CD14-positive monocyte (primary cell): Measurements from ENCODE around the gene PELI1. TPM values are rescaled to one million over a fixed set of nuclear protein-coding genes. Genes with fewer than 3 reads are reported as not detected.

Experiments used
- DNase-seq, 3 donors: peaks; one replicate each; pipeline ENCODE4 v3.0.0-alpha.2; 2011 to 2022
- H2AFZ ChIP-seq: 2 replicates; pipeline ENCODE4 v1.6.0; 2012; ENCODE audit warnings: mild to moderate bottlenecking, low read depth, low read length, inconsistent platforms; ENCODE audit not compliant: insufficient read depth, poor library complexity, severe bottlenecking
- H3K27ac ChIP-seq, 2 donors: 1 replicate in 1 of 2; 2 replicates in 1 of 2; pipeline ENCODE4 v1.5.1; 2012 to 2013; ENCODE audit warnings: low read length in 2 of 2, control low read depth in 1 of 2, inconsistent platforms in 1 of 2, low read depth in 1 of 2, mild to moderate bottlenecking in 1 of 2
- H3K27me3 ChIP-seq, 2 donors: one replicate each; pipeline versions ENCODE4 v1.6.0 to v1.6.1; 2011 to 2013; ENCODE audit warnings: low read length in 2 of 2; ENCODE audit not compliant: control insufficient read depth in 2 of 2, insufficient read depth in 2 of 2
- H3K36me3 ChIP-seq, 2 donors: replicated peaks in 1 of 2; 1 replicate in 1 of 2; 2 replicates in 1 of 2; pipeline versions ENCODE4 v1.5.1 to v1.6.1; 2012 to 2013; ENCODE audit warnings: low read length in 2 of 2, control low read depth in 1 of 2, inconsistent platforms in 1 of 2, mild to moderate bottlenecking in 1 of 2; ENCODE audit not compliant: insufficient read depth in 2 of 2, control insufficient read depth in 1 of 2
- H3K4me1 ChIP-seq, 2 donors: 1 replicate in 1 of 2; 2 replicates in 1 of 2; pipeline versions ENCODE4 v1.5.1 to v1.6.1; 2012 to 2013; ENCODE audit warnings: low read length in 2 of 2, control low read depth in 1 of 2, inconsistent platforms in 1 of 2, mild to moderate bottlenecking in 1 of 2, moderate library complexity in 1 of 2; ENCODE audit not compliant: insufficient read depth in 2 of 2, control insufficient read depth in 1 of 2
- H3K4me2 ChIP-seq: replicated peaks from 2 replicates; pipeline ENCODE3; 2012; ENCODE audit warnings: low read length, moderate library complexity, mild to moderate bottlenecking; ENCODE audit not compliant: poor library complexity, severe bottlenecking; ENCODE audit errors: extremely low read depth
- H3K4me3 ChIP-seq, 3 experiments: fragments of 200-600 bp in 1 of 3; sonication (generic) in 1 of 3; replicated peaks in 1 of 3; 1 replicate in 2 of 3; 2 replicates in 1 of 3; pipeline ENCODE4 v1.5.1; 2011 to 2013; ENCODE audit warnings: low read length in 3 of 3, mild to moderate bottlenecking in 3 of 3, control low read depth in 2 of 3, low read depth in 2 of 3, inconsistent platforms in 1 of 3, moderate library complexity in 1 of 3
- H3K79me2 ChIP-seq: 2 replicates; pipeline ENCODE4 v1.6.0; 2012; ENCODE audit warnings: mild to moderate bottlenecking, control low read depth, inconsistent platforms, low read length, moderate library complexity; ENCODE audit not compliant: insufficient read depth
- H3K9ac ChIP-seq: 2 replicates; pipeline ENCODE4 v1.6.0; 2017; ENCODE audit warnings: low read length, mild to moderate bottlenecking; ENCODE audit not compliant: insufficient read depth, poor library complexity, severe bottlenecking
- H3K9me3 ChIP-seq, 2 donors: replicated peaks in 1 of 2; 1 replicate in 1 of 2; 2 replicates in 1 of 2; pipeline versions ENCODE4 v1.5.1 to v1.6.1; 2012 to 2013; ENCODE audit warnings: low read length in 2 of 2, control low read depth in 1 of 2; ENCODE audit not compliant: control insufficient read depth in 1 of 2, insufficient read depth in 1 of 2
- H4K20me1 ChIP-seq: 2 replicates; pipeline ENCODE4 v1.6.0; 2012; ENCODE audit warnings: mild to moderate bottlenecking, low read length, control low read depth, moderate library complexity; ENCODE audit not compliant: insufficient read depth
- H3K27ac Mint-ChIP-seq, 7 donors: one replicate each; pipeline ENCODE4 v1.8.0; 2020; ENCODE audit warnings: mild to moderate bottlenecking in 7 of 7, mixed read lengths in 7 of 7, moderate library complexity in 6 of 7, inconsistent platforms in 2 of 7
- H3K27me3 Mint-ChIP-seq, 3 donors: one replicate each; pipeline ENCODE4 v1.8.0; 2021 to 2022; ENCODE audit warnings: low read depth in 3 of 3, mild to moderate bottlenecking in 3 of 3, mixed read lengths in 3 of 3, moderate library complexity in 3 of 3, inconsistent platforms in 1 of 3
- H3K36me3 Mint-ChIP-seq, 2 donors: one replicate each; pipeline ENCODE4 v1.8.0; 2020; ENCODE audit warnings: mixed read lengths in 2 of 2, inconsistent platforms in 1 of 2, mild to moderate bottlenecking in 1 of 2
- H3K4me1 Mint-ChIP-seq: one replicate; pipeline ENCODE4 v1.8.0; 2020; ENCODE audit warnings: mild to moderate bottlenecking, mixed read lengths
- H3K4me3 Mint-ChIP-seq, 2 donors: one replicate each; pipeline ENCODE4 v1.8.0; 2020; ENCODE audit warnings: mild to moderate bottlenecking in 2 of 2, mixed read lengths in 2 of 2, moderate library complexity in 1 of 2
- H3K9me3 Mint-ChIP-seq, 7 donors: one replicate each; pipeline ENCODE4 v1.8.0; 2020 to 2022; ENCODE audit warnings: mixed read lengths in 7 of 7, mild to moderate bottlenecking in 6 of 7, moderate library complexity in 6 of 7, inconsistent platforms in 2 of 7
- WGBS: methylation state at CpG from one replicate; pipeline ENCODE4 v1.1.5; 2013; ENCODE audit warnings: missing lambda C conversion rate; ENCODE audit not compliant: insufficient coverage; 5-methylcytosine and 5-hydroxymethylcytosine counted together
- intact Hi-C, 2 donors: fragments of 100-400 bp; cut with micrococcal nuclease; formaldehyde crosslinking; loops; one replicate each; pipeline versions ENCODE4 v1.15.0 to v1.15.1; 2023
- polyA plus RNA-seq, 3 donors: library from polyadenylated mRNA; depleted of rRNA in 1 of 3; unstranded in 2 of 3; stranded (reverse) in 1 of 3; fragments of 300-500 nt in 2 of 3; fragments of >200 nt in 1 of 3; fragmentation: Illumina TruSeq in 2 of 3; gene quantifications; 1 replicate in 2 of 3; 2 replicates in 1 of 3; pipeline ENCODE4 v1.2.3, GENCODE V29; 2012 to 2021
- TF ChIP-seq, protein P1 (sequence below): fragments of 200-600 bp; IDR thresholded peaks from one replicate; pipeline ENCODE4 v1.8.0; 2022; ENCODE audit warnings: antibody characterized with exemption, mild to moderate bottlenecking

Gene PELI1
- polyA plus RNA-seq, 3 donors = 44.7 to 106 (median 53.6) TPM

DNA sequence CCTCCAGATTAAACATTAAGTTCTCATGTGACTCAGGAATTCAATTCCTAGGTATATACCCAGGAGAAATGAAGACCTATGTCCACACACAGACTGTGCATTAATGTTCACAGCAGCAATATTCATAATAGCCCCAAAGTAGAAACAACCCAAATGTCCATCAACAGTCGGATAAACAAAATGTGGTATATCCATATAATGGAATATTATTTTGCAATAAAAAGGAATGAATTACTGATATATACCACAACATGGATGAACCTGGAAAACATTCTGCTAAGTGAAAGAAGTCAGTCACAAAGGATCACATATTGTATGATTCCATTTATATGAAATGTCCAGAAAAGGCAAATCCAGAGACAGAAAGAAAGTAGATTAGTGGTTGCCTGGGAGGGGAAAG, 20.5 kb downstream of the PELI1 start:
- Mint-ChIP-seq H3K9me3 (no peaks in the 10 kb centered on the region), H3K27ac (peak overlapping the region in 1 of 7 donors; percentile 17), H3K4me3 (no peak overlapping the region), H3K4me1 (peaks cover 20% of the 10 kb centered on the region), H3K36me3 (peaks cover 21 to 53% of the 10 kb centered on the region in 2 donors), H3K27me3 (peaks cover 0 to 2% (median 0%) of the 10 kb centered on the region in 3 donors)
- H4K20me1 ChIP-seq = peaks cover 100% of the 10 kb centered on the region
- H3K4me3 ChIP-seq = no peak overlapping the region
- H3K9ac ChIP-seq = no peak overlapping the region
- no peak for DNase-seq
- no peak overlapping the region for H3K4me2 ChIP-seq
- intact Hi-C loops = no loop called here
- WGBS = no CpG with 5 or more reads among the region's 1 CpG
- no peak overlapping the region for H3K27ac ChIP-seq
- peaks cover 4 to 14% of the 10 kb centered on the region in 2 donors for H3K36me3 ChIP-seq
- no peaks in the 10 kb centered on the region for H3K4me1 ChIP-seq
- no peaks in the 10 kb centered on the region for H3K9me3 ChIP-seq
- H2AFZ ChIP-seq = no peak overlapping the region
- TF ChIP-seq, protein P1, sequence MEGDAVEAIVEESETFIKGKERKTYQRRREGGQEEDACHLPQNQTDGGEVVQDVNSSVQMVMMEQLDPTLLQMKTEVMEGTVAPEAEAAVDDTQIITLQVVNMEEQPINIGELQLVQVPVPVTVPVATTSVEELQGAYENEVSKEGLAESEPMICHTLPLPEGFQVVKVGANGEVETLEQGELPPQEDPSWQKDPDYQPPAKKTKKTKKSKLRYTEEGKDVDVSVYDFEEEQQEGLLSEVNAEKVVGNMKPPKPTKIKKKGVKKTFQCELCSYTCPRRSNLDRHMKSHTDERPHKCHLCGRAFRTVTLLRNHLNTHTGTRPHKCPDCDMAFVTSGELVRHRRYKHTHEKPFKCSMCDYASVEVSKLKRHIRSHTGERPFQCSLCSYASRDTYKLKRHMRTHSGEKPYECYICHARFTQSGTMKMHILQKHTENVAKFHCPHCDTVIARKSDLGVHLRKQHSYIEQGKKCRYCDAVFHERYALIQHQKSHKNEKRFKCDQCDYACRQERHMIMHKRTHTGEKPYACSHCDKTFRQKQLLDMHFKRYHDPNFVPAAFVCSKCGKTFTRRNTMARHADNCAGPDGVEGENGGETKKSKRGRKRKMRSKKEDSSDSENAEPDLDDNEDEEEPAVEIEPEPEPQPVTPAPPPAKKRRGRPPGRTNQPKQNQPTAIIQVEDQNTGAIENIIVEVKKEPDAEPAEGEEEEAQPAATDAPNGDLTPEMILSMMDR = no peak
- H3K27me3 ChIP-seq = no peaks in the 10 kb centered on the region
- H3K79me2 ChIP-seq = peaks cover 97% of the 10 kb centered on the region

- H3K27ac Mint-ChIP-seq = peak overlapping the region in 1 of 7 donors; percentile 43
- peaks cover 18% of the 10 kb centered on the region for H3K4me1 Mint-ChIP-seq
- no peak overlapping the region for H3K4me3 ChIP-seq
These were observed 21.9 kb downstream of the PELI1 start for GRCh38 chr2:64122358-64122757.

More at GRCh38 chr2:64122358-64122757, 21.9 kb downstream of the PELI1 start:
- Histone ChIP-seq H3K27me3 (no peaks in the 10 kb centered on the region), H3K4me2 (no peak overlapping the region), H3K27ac (no peak overlapping the region), H2AFZ (no peak overlapping the region), H3K9ac (no peak overlapping the region), H3K9me3 (no peaks in the 10 kb centered on the region), H3K36me3 (peaks cover 4 to 14% of the 10 kb centered on the region in 2 donors), H3K4me1 (peaks cover 0 to under 1% of the 10 kb centered on the region in 2 donors), H4K20me1 (peaks cover 100% of the 10 kb centered on the region), H3K79me2 (peaks cover 98% of the 10 kb centered on the region)
- WGBS = 79% methylated on average over 4 of the region's 7 CpGs
- no peak for DNase-seq
- intact Hi-C loops = no loop called here
- TF ChIP-seq, protein P1 = no peak
- Mint-ChIP-seq H3K36me3 (peaks cover 25 to 53% of the 10 kb centered on the region in 2 donors), H3K27me3 (peaks cover 0 to 2% (median 0%) of the 10 kb centered on the region in 3 donors), H3K9me3 (no peaks in the 10 kb centered on the region), H3K4me3 (no peak overlapping the region)
